CD4-positive, alpha-beta T cell (primary cell): ENCODE measurements around the gene INPP5F. TPM values are rescaled to one million over a fixed set of nuclear protein-coding genes. Genes with fewer than 3 reads are reported as not detected.

Experiments
- ATAC-seq: fragments of 200-7000 bp; cut with Tn5 transposase; one replicate; pipeline ENCODE4 v1.10.0; 2022; ENCODE audit warnings: mild to moderate bottlenecking; ENCODE audit not compliant: poor library complexity
- CTCF ChIA-PET: fragments of 350-600 bp; sonication (Branson Sonifier 250); formaldehyde crosslinking; loops from one replicate; lab custom pipeline; 2021; ENCODE audit warnings: antibody characterized with exemption, inconsistent platforms; lab: Charles Lee
- POLR2A ChIA-PET: fragments of 350-600 bp; sonication (Branson Sonifier 250); formaldehyde crosslinking; loops from one replicate; lab custom pipeline; 2021; ENCODE audit warnings: antibody characterized with exemption, inconsistent platforms; lab: Charles Lee
- DNase-seq, 14 experiments: peaks; one replicate each; pipeline ENCODE4 v3.0.0-alpha.2; 2013 to 2020; ENCODE audit warnings: mixed read lengths in 2 of 14
- H3K27ac ChIP-seq, 2 donors: one replicate each; pipeline versions ENCODE4 v1.5.1 to v1.7.0; 2013; ENCODE audit warnings: low read length in 2 of 2, low read depth in 1 of 2, mild to moderate bottlenecking in 1 of 2
- H3K27me3 ChIP-seq, 2 experiments: 1 replicate in 1 of 2; 2 replicates in 1 of 2; pipeline versions ENCODE4 v1.6.1 to v1.7.0; 2013; ENCODE audit warnings: low read length in 2 of 2, control low read depth in 1 of 2, mild to moderate bottlenecking in 1 of 2, moderate library complexity in 1 of 2; ENCODE audit not compliant: insufficient read depth in 2 of 2, control insufficient read depth in 1 of 2
- H3K36me3 ChIP-seq: one replicate; pipeline ENCODE4 v1.6.1; 2013; ENCODE audit warnings: low read length, control low read depth; ENCODE audit not compliant: insufficient read depth
- H3K4me1 ChIP-seq: one replicate; pipeline ENCODE4 v1.6.1; 2013; ENCODE audit warnings: low read length, control low read depth; ENCODE audit not compliant: insufficient read depth
- H3K4me3 ChIP-seq: one replicate; pipeline ENCODE4 v1.5.1; 2013; ENCODE audit warnings: mild to moderate bottlenecking, low read length, moderate library complexity
- H3K9me3 ChIP-seq, 2 experiments: 1 replicate in 1 of 2; 2 replicates in 1 of 2; pipeline versions ENCODE4 v1.6.1 to v1.7.0; 2013; ENCODE audit warnings: low read length in 2 of 2, mild to moderate bottlenecking in 2 of 2, control low read depth in 1 of 2, moderate library complexity in 1 of 2; ENCODE audit not compliant: control insufficient read depth in 1 of 2, insufficient read depth in 1 of 2
- H3K27ac Mint-ChIP-seq: one replicate; pipeline ENCODE4 v1.8.0; 2020; ENCODE audit warnings: mixed read lengths
- H3K27me3 Mint-ChIP-seq: one replicate; pipeline ENCODE4 v1.8.0; 2021; ENCODE audit warnings: mixed read lengths
- H3K36me3 Mint-ChIP-seq: one replicate; pipeline ENCODE4 v1.8.0; 2021; ENCODE audit warnings: low read depth, mixed read lengths
- H3K4me1 Mint-ChIP-seq: one replicate; pipeline ENCODE4 v1.8.0; 2021; ENCODE audit warnings: low read depth, mixed read lengths
- H3K4me3 Mint-ChIP-seq: one replicate; pipeline ENCODE4 v1.8.0; 2020; ENCODE audit warnings: mild to moderate bottlenecking, mixed read lengths
- H3K9me3 Mint-ChIP-seq: one replicate; pipeline ENCODE4 v1.8.0; 2020; ENCODE audit warnings: mixed read lengths
- intact Hi-C, 2 experiments: fragments of 100-400 bp; cut with DNase I in 1 of 2; cut with micrococcal nuclease in 1 of 2; formaldehyde crosslinking; loops; one replicate each; pipeline versions ENCODE4 v1.15.1 to v1.9.0; 2023 to 2025; cut with DNase I, micrococcal nuclease
- total RNA-seq, 174 experiments: library from RNA in 2 of 174; stranded (reverse) in 2 of 174; gene quantifications; one replicate each; pipeline ENCODE4 v1.2.3 and lab custom pipeline; 2021 to 2026
- TF ChIP-seq, protein P1 (sequence below): fragments of 200-600 bp; IDR thresholded peaks from one replicate; pipeline ENCODE4 v1.8.0; 2022; ENCODE audit warnings: antibody characterized with exemption, mild to moderate bottlenecking

Gene INPP5F
- total RNA-seq, 2 experiments from 2014 or later: 6.2 to 6.4 TPM

DNA sequence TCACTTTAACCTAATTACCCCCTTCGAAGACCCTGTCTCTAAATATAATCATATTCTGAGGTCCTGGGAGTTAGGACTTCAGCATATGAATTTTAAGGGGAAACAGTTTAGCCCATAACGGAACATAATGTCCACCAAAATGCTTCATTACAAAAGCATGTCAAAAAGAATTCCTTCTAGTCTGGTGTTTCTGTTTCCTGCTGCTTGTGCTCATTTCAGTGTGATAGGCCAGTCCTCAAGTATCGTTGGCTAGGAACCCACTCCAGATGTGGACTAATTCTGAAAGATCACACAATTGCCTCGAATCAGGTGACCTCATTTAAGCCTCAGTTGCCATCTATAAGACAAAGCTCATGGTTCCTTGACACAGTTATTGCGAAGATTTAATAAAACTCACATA, 29.6 kb downstream of the INPP5F start:
- TF ChIP-seq, protein P1, sequence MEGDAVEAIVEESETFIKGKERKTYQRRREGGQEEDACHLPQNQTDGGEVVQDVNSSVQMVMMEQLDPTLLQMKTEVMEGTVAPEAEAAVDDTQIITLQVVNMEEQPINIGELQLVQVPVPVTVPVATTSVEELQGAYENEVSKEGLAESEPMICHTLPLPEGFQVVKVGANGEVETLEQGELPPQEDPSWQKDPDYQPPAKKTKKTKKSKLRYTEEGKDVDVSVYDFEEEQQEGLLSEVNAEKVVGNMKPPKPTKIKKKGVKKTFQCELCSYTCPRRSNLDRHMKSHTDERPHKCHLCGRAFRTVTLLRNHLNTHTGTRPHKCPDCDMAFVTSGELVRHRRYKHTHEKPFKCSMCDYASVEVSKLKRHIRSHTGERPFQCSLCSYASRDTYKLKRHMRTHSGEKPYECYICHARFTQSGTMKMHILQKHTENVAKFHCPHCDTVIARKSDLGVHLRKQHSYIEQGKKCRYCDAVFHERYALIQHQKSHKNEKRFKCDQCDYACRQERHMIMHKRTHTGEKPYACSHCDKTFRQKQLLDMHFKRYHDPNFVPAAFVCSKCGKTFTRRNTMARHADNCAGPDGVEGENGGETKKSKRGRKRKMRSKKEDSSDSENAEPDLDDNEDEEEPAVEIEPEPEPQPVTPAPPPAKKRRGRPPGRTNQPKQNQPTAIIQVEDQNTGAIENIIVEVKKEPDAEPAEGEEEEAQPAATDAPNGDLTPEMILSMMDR: no peak
- no peak overlapping the region for H3K4me3 Mint-ChIP-seq
- no peaks in the 10 kb centered on the region for H3K9me3 ChIP-seq

DNA sequence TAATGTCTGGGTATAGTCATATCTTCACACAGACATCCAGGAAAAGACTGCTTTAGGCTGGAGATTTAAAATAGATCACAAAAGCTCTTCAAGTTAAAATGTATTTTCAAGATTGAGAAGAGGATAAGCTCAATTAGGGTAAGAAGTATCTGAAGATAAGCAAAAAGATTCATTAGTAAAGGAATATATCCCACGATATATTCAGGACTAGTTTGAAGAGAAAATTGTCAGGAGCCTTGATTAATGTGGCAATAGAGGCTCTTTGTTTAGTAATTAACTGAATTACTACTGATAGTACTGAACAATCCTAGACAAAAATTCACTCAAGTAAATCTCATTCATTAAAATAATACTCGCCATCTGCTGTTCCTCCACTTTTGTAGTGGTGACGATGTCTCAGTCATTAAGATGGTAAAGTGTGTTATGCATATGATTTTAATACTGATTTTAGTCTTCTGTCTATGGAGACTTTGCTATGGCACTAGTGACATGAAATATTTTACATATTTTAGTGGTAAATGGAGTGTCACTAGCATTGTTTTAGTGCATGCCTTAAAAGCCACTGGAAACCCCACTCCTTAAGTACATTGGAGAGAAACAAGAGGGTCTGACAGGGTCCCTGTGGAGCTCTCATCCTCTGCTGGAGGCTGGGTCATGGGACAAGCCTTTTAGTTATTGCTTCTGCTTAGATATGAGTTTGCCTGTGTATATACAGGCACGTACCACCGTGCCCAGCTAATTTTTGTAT, 32.8 kb downstream of the INPP5F start:
- DNase-seq: no peak
- ATAC-seq: no peak
- intact Hi-C loops: no loop called here
- Histone ChIP-seq H3K27me3 (no peaks in the 10 kb centered on the region), H3K36me3 (no peaks in the 10 kb centered on the region), H3K4me1 (no peaks in the 10 kb centered on the region), H3K27ac (no peak overlapping the region), H3K4me3 (no peak overlapping the region), H3K9me3 (no peaks in the 10 kb centered on the region)
- no peak overlapping the region for H3K27ac Mint-ChIP-seq
- no peaks in the 10 kb centered on the region for H3K27me3 Mint-ChIP-seq
- no peak overlapping the region for H3K4me3 Mint-ChIP-seq
- no peaks in the 10 kb centered on the region for H3K9me3 Mint-ChIP-seq
- CTCF ChIA-PET: no interaction called here
- TF ChIP-seq, protein P1: no peak
- POLR2A ChIA-PET: interaction anchor here (0.6 kb wide), 1 partner anchor 30 kb away, joined by 3 read pairs; no protein-coding TSS in a partner anchor
- H3K36me3 Mint-ChIP-seq: peaks cover 7% of the 10 kb centered on the region
- H3K4me1 Mint-ChIP-seq: no peaks in the 10 kb centered on the region

More for the DNA sequence above, 29.6 kb downstream of the INPP5F start:
- ATAC-seq (no peak), DNase-seq (no peak)
- H3K27ac Mint-ChIP-seq: no peak overlapping the region
- H3K36me3 Mint-ChIP-seq: peaks cover 14% of the 10 kb centered on the region
- no peaks in the 10 kb centered on the region for H3K36me3 ChIP-seq
- H3K4me3 ChIP-seq: no peak overlapping the region
- peaks cover 4% of the 10 kb centered on the region for H3K4me1 Mint-ChIP-seq
- H3K27me3 ChIP-seq: no peaks in the 10 kb centered on the region
- H3K9me3 Mint-ChIP-seq: no peaks in the 10 kb centered on the region
- ChIA-PET POLR2A (no interaction called here), CTCF (no interaction called here)
- no peak overlapping the region for H3K27ac ChIP-seq
- H3K27me3 Mint-ChIP-seq: no peaks in the 10 kb centered on the region
- intact Hi-C loops: no loop called here
- no peaks in the 10 kb centered on the region for H3K4me1 ChIP-seq

DNA sequence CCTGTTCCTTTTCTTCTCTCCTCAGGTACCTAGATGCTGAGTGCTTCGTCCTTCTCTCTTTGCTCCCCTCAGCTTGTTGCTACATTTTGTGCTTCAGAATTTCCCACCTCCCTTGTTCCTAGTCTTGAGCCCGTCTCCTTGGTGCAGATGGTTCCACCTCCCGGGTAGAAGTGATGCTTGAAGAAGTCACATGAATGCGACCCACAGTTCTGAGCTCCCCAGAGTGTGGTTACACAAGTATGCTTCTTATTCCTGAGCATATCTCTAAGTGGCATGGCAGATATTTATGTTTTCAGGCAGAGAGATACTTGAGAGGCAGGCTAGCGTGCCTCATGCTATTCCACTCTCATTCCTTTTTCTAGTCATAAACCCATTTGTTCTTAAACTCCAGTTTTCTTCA, 34.0 kb downstream of the INPP5F start:
- intact Hi-C loops: no loop called here
- no peak overlapping the region for H3K4me3 Mint-ChIP-seq
- ChIA-PET CTCF (interaction anchor here (1.3 kb wide), 1 partner anchor 9 kb away, joined by 5 read pairs; no protein-coding TSS in a partner anchor), POLR2A (interaction anchor here (0.6 to 1.1 kb wide), 2 partner anchors 34 to 552 kb away, joined by 3 read pairs; partner anchors contain the start of genes GRK5 and INPP5F)
- Histone ChIP-seq H3K4me1 (no peaks in the 10 kb centered on the region), H3K27me3 (no peaks in the 10 kb centered on the region), H3K36me3 (no peaks in the 10 kb centered on the region), H3K4me3 (no peak overlapping the region), H3K9me3 (no peaks in the 10 kb centered on the region), H3K27ac (no peak overlapping the region)
- no peak overlapping the region for H3K27ac Mint-ChIP-seq
- DNase-seq: no peak
- TF ChIP-seq, protein P1: no peak
- H3K4me1 Mint-ChIP-seq: no peaks in the 10 kb centered on the region
- H3K9me3 Mint-ChIP-seq: no peaks in the 10 kb centered on the region
- no peaks in the 10 kb centered on the region for H3K27me3 Mint-ChIP-seq
- peaks cover 11% of the 10 kb centered on the region for H3K36me3 Mint-ChIP-seq
- no peak for ATAC-seq
